Pancreas (tissue), 10 donors: ENCODE data around the gene SYP. TPM values are rescaled to one million over a fixed set of nuclear protein-coding genes. Genes with fewer than 3 reads are reported as not detected.

Experiments
- ATAC-seq, 4 donors: fragments of 200-7000 bp; cut with Tn5 transposase; one replicate each; pipeline versions ENCODE4 v1.8.0 to v1.9.1; 2020; ENCODE audit warnings: mild to moderate bottlenecking in 4 of 4, moderate library complexity in 4 of 4
- DNase-seq, 6 donors: peaks; one replicate each; pipeline ENCODE4 v3.0.0-alpha.2; 2020
- FAIRE-seq: peaks from 2 replicates; lab custom pipeline; 2012; peaks lifted over from hg19 to GRCh38; lab: Jason Lieb, UNC
- H3K27ac ChIP-seq, 4 donors: fragments of 200-600 bp; sonication (generic); 1 replicate in 3 of 4; 2 replicates in 1 of 4; pipeline versions ENCODE4 v1.5.0 to v1.8.0; 2020
- H3K27me3 ChIP-seq, 4 donors: fragments of 200-600 bp; one replicate each; pipeline ENCODE4 v1.8.0; 2021
- H3K36me3 ChIP-seq, 3 donors: fragments of 200-600 bp; sonication (generic) in 1 of 3; one replicate each; pipeline versions ENCODE4 v1.5.0 to v1.8.0; 2020 to 2021
- H3K4me1 ChIP-seq, 3 donors: fragments of 200-600 bp; one replicate each; pipeline ENCODE4 v1.8.0; 2021
- H3K4me3 ChIP-seq, 4 donors: fragments of 200-600 bp; sonication (generic) in 2 of 4; one replicate each; pipeline versions ENCODE4 v1.5.0 to v1.8.0; 2020 to 2021
- H3K9me3 ChIP-seq, 4 donors: fragments of 200-600 bp; one replicate each; pipeline ENCODE4 v1.8.0; 2021
- CTCF ChIP-seq, 4 donors: fragments of 200-600 bp; sonication (generic) in 3 of 4; IDR thresholded peaks; one replicate each; pipeline versions ENCODE4 v1.5.0 to v1.8.0; 2021; ENCODE audit warnings: antibody characterized with exemption in 4 of 4
- WGBS, 2 donors: extraction: QIAGEN DNeasy Blood & Tissue Kit; methylation state at CpG; one replicate each; pipeline ENCODE4 v1.1.7; 2013; 5-methylcytosine and 5-hydroxymethylcytosine counted together
- intact Hi-C, 3 donors: fragments of 100-400 bp; cut with DNase I; formaldehyde crosslinking; loops; one replicate each; pipeline versions ENCODE4 v1.11.1 to v1.14.2; 2022
- polyA plus RNA-seq, 2 donors: library from polyadenylated mRNA; stranded (reverse); fragments of 200-250 nt; gene quantifications; one replicate each; pipeline ENCODE4 v1.2.3, GENCODE V29; 2013
- total RNA-seq, 6 donors: library from RNA; stranded (reverse); fragmentation: NEBNext Ultra II Directional in 4 of 6; extraction: Animal tissue kit (Norgen Biotek cat#: 25700) in 4 of 6; gene quantifications; one replicate each; pipeline versions ENCODE4 v1.2.1 to v1.2.4, GENCODE V29; 2021 to 2023
- donor health status: healthy with polysubstance abuse.
- donor health status: DM: no; HTN: no; CAD: no; lungs with moderate emphysema.
- donor health status: DM: no; HTN: no; CAD: no.
- donor health status: control.
- donor health status: control.
- donor health status: Bipolar disorder and iron deficiency.
- donor health status: DM: yes; HTN: yes; CAD: no.
- donor health status: DM: no; HTN: no; CAD: no.
- donor health status: DM: no; HTN: no; CAD: no.
- donor health status: DM: yes; HTN: yes; CAD: no.

The SYP gene
- total and polyA plus RNA-seq, 8 donors, result 2.0 to 41.7 (median 6.7) TPM

DNA sequence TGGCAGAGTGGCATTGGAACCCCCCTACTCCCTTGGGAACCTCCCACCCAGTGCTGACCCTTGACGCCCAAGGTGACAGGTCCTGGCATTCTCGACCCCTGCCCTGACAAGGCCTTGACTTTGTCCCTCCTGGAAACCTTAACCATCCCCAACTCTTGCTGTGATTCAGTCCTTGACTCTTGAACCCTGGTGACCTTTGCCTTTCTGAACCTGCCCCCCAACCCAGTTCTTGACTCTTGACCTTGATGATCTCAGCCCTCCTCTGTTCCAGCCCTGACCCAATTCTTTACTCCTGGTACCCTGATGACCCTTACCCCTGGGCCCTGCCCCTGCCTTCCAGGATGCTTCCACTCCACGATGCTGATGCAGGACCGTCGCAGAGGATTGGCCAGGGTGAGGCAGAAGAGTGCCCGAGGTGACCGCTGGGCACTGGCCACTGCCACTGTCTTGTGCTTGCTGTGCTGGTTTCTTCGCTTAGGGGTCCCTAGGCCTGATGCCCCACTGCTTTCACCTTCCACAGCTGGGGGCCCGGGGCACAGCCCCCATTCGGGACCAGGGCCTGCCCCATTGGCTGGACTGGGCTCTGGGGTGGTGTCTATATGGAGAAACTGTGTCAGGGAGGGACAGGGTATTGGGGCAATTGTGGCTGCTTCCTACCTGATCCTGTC is 31.5 kb upstream of the SYP start:
- Histone ChIP-seq H3K9me3 (no peaks in the 10 kb centered on the region), H3K4me1 (no peaks in the 10 kb centered on the region), H3K27ac (no peak overlapping the region), H3K27me3 (no peaks in the 10 kb centered on the region), H3K4me3 (no peak overlapping the region), H3K36me3 (no peaks in the 10 kb centered on the region)
- no peak for DNase-seq
- TF ChIP-seq CTCF (IDR thresholded peaks at IDR 0.05), result no peak
- FAIRE-seq, result no peak
- intact Hi-C loops, result no loop called here
- no peak for ATAC-seq
- WGBS, 2 donors, result 85 to 93% methylated on average over 10 of the region's 10 CpGs

GRCh38 chrX:49230500-49231232 is 30.7 kb upstream of the SYP start:
- ATAC-seq, result peak; percentile 70 to 86 (median 77)
- intact Hi-C loops, result no loop called here
- Histone ChIP-seq H3K4me3 (peak overlapping the region in 2 of 4 donors; percentile 12 to 34), H3K9me3 (no peaks in the 10 kb centered on the region), H3K36me3 (no peaks in the 10 kb centered on the region), H3K27ac (no peak overlapping the region), H3K4me1 (no peaks in the 10 kb centered on the region), H3K27me3 (no peaks in the 10 kb centered on the region)
- peak in 5 of 6 donors; percentile 62 to 82 (median 71) for DNase-seq
- no peak for TF ChIP-seq CTCF (IDR thresholded peaks at IDR 0.05)
- FAIRE-seq, result no peak
- 17 to 38% methylated on average over 44 of the region's 44 CpGs for WGBS, 2 donors

GRCh38 chrX:49228185-49228584 is 28.2 kb upstream of the SYP start:
- intact Hi-C loops, result no loop called here
- Histone ChIP-seq H3K36me3 (no peaks in the 10 kb centered on the region), H3K4me3 (no peak overlapping the region), H3K4me1 (no peaks in the 10 kb centered on the region), H3K27me3 (no peaks in the 10 kb centered on the region), H3K27ac (no peak overlapping the region), H3K9me3 (no peaks in the 10 kb centered on the region)
- FAIRE-seq (no peak), ATAC-seq (no peak), DNase-seq (no peak)
- 86 to 87% methylated on average over 17 of the region's 17 CpGs for WGBS, 2 donors
- no peak for TF ChIP-seq CTCF (IDR thresholded peaks at IDR 0.05)

DNA sequence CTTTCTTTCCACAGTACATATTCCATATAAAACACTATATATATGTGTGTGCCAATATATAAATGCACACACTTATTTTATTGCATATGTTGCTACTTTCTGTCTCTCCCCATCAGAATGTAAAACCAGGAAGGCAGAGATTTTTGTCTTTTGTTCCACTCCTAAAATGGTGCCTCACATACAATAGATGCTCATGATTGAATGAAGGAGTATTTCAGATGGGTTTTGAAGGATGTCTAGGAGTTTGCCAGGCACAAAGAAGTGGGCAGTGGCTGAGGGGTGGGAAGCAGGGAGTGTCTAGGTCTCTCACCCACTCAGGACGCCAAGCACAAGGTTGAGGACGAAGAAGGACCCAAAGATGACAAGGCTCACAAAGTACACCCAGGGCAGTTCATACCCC is 27.7 kb upstream of the SYP start:
- Histone ChIP-seq H3K4me3 (no peak overlapping the region), H3K9me3 (no peaks in the 10 kb centered on the region), H3K36me3 (no peaks in the 10 kb centered on the region), H3K4me1 (no peaks in the 10 kb centered on the region), H3K27me3 (peaks cover 0 to 2% (median 0%) of the 10 kb centered on the region in 4 donors), H3K27ac (no peak overlapping the region)
- intact Hi-C loops, result no loop called here
- no peak for FAIRE-seq
- TF ChIP-seq CTCF (IDR thresholded peaks at IDR 0.05), result no peak
- WGBS, 2 donors, result 61 to 85% methylated on average over 2 of the region's 2 CpGs
- DNase-seq, result no peak
- ATAC-seq, result no peak

GRCh38 chrX:49226946-49227345 is 27.0 kb upstream of the SYP start:
- Histone ChIP-seq H3K9me3 (no peaks in the 10 kb centered on the region), H3K4me1 (no peaks in the 10 kb centered on the region), H3K36me3 (no peaks in the 10 kb centered on the region), H3K4me3 (no peak overlapping the region), H3K27ac (no peak overlapping the region), H3K27me3 (peaks cover 0 to 6% (median 0%) of the 10 kb centered on the region in 4 donors)
- no peak for DNase-seq
- no peak for ATAC-seq
- intact Hi-C loops, result no loop called here
- no peak for TF ChIP-seq CTCF (IDR thresholded peaks at IDR 0.05)
- WGBS, 2 donors, result 71 to 87% methylated on average over 9 of the region's 9 CpGs
- no peak for FAIRE-seq
